Duodenal mucosa (tissue), 2 donors: ENCODE results near the gene ZIC3.
"Not testable (repeated sequence)": the region's sequence is repeated elsewhere in the genome, so short reads cannot be mapped to it uniquely, and the experiment has no call there.

Experiments used
- H3K27ac ChIP-seq: one replicate; pipeline ENCODE4 v1.7.0; 2013; ENCODE audit warnings: low read depth, low read length
- H3K27me3 ChIP-seq, 2 donors: one replicate each; pipeline ENCODE4 v1.7.0; 2013; ENCODE audit warnings: low read length in 2 of 2, control low read depth in 1 of 2; ENCODE audit not compliant: insufficient read depth in 2 of 2, control insufficient read depth in 1 of 2
- H3K36me3 ChIP-seq, 2 donors: one replicate each; pipeline ENCODE4 v1.7.0; 2013; ENCODE audit warnings: low read length in 2 of 2, control low read depth in 1 of 2; ENCODE audit not compliant: insufficient read depth in 2 of 2, control insufficient read depth in 1 of 2
- H3K4me1 ChIP-seq, 2 donors: one replicate each; pipeline ENCODE4 v1.7.0; 2013; ENCODE audit warnings: low read length in 2 of 2, control low read depth in 1 of 2; ENCODE audit not compliant: insufficient read depth in 2 of 2, control insufficient read depth in 1 of 2
- H3K4me3 ChIP-seq, 2 donors: one replicate each; pipeline ENCODE4 v1.7.0; 2013; ENCODE audit warnings: low read length in 2 of 2, low read depth in 1 of 2
- H3K9ac ChIP-seq, 2 donors: one replicate each; pipeline ENCODE4 v1.7.0; 2013; ENCODE audit warnings: low read length in 2 of 2, low read depth in 1 of 2
- H3K9me3 ChIP-seq, 2 donors: one replicate each; pipeline ENCODE4 v1.7.0; 2013; ENCODE audit warnings: low read length in 2 of 2, control low read depth in 1 of 2; ENCODE audit not compliant: control insufficient read depth in 1 of 2

ZIC3 gene

DNA sequence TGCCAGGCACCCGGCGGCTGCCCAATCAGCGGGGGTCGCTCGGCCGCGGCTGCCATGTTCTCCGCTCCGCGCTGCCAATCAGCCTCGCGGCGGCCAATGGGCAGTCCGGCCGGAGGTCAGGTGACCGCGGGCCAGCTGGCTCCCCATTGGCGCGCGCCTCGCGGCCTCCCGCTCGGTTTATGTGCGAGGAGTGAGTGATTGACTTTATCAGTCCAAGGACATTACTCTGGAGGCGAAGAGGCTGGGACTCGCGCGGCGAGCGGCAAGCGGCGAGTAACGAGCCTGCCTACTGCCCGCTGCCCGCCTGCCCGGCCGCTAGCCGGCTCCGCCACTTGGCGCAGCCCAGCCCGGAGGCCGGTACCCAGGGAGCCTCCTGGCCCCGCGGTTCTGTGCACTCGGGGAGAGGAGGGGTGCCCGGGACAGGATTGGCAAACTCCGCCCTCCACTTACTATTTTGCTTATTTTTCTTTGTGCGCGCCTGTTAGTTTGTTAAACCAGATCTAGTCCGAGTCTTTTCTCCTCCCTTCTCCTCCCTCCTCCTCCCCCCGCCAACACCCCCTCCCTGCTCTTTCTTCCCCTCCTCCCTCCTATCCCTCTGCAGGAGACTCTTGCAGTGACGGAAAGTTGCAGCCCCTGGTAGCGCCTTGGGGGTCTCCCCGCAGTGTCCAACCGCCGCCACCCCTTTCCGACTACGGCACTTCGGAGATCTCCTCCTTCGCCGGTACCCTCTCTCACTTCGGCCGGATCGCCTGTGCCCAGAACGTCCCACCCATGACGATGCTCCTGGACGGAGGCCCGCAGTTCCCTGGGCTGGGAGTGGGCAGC, at the start of gene ZIC3:
TSS of gene ZIC3 (plus strand) at position 207 of the 825 bp plus-strand sequence. CDS start at position 772, 565 bp downstream.
- H3K4me1 ChIP-seq, result no peaks in the 10 kb centered on the region
- no peaks in the 10 kb centered on the region for H3K36me3 ChIP-seq
- H3K27ac ChIP-seq, result no peak within 1 kb of the TSS
- peak within 1 kb of the TSS; percentile 50 to 56 for H3K4me3 ChIP-seq
- no peak within 1 kb of the TSS for H3K9ac ChIP-seq
- H3K27me3 ChIP-seq, result peaks cover 8 to 53% of the 10 kb centered on the region in 2 donors
- H3K9me3 ChIP-seq, result no peaks in the 10 kb centered on the region

- Histone ChIP-seq H3K27me3 (no peaks in the 10 kb centered on the region), H3K9ac (no peak overlapping the region), H3K4me3 (no peak overlapping the region), H3K9me3 (no peaks in the 10 kb centered on the region), H3K36me3 (no peaks in the 10 kb centered on the region), H3K27ac (no peak overlapping the region), H3K4me1 (no peaks in the 10 kb centered on the region)
Observed at GRCh38 chrX:137519459-137519858, 46.5 kb upstream of the ZIC3 start.

- H3K27ac ChIP-seq, result no peak overlapping the region
- H3K4me1 ChIP-seq, result no peaks in the 10 kb centered on the region
- no peak overlapping the region for H3K9ac ChIP-seq
- no peak overlapping the region for H3K4me3 ChIP-seq
- no peaks in the 10 kb centered on the region for H3K36me3 ChIP-seq
- H3K9me3 ChIP-seq, result no peaks in the 10 kb centered on the region
- H3K27me3 ChIP-seq, result peaks cover 16 to 26% of the 10 kb centered on the region in 2 donors
Observed at GRCh38 chrX:137545711-137546651, 19.9 kb upstream of the ZIC3 start.

DNA sequence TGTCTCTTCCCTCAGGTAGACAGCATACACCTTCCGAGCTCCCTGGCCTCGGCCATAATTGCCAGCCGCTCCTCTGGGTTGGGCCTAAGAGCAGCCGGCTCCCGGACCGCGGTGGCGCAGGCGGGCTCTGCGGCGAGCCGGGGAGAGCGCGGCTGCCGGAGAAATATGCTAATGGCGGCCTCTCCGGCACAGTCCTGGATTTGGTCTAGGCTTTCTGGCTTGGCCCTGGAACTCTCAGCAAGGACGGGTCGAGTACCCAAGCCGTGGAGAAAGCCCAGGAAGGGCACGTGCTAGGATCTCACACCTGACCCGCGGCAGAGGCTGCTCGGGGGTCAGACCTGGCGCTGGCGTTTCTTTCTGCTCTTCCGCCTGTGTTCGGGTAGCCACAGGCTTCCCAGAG, 18.6 kb upstream of the ZIC3 start:
- H3K27me3 ChIP-seq, result peaks cover 16 to 26% of the 10 kb centered on the region in 2 donors
- H3K9ac ChIP-seq, result no peak overlapping the region
- no peaks in the 10 kb centered on the region for H3K4me1 ChIP-seq
- no peak overlapping the region for H3K4me3 ChIP-seq
- no peak overlapping the region for H3K27ac ChIP-seq
- H3K36me3 ChIP-seq, result no peaks in the 10 kb centered on the region
- H3K9me3 ChIP-seq, result no peaks in the 10 kb centered on the region

DNA sequence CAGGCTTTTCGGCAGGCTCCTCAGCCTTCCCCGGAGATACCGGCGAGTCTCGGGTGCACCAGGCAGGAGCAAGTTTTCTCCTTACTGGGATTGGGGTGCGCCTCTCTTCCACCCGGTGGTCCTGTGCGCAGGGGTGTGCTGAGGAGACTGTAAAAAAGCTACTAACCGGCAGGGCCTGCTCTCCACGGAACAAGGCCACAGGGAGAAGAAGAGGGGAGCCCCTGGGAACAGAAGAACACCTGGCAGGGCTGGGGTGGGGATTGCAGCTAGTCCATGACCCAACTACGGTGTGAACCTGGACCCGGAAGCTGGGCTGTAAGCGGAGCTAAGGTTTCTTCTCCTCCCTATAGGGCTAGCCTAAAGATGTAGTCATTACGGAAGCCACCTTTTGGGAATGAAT, 17.7 kb upstream of the ZIC3 start:
- H3K36me3 ChIP-seq, result no peaks in the 10 kb centered on the region
- H3K9ac ChIP-seq, result no peak overlapping the region
- no peak overlapping the region for H3K27ac ChIP-seq
- H3K27me3 ChIP-seq, result peaks cover 16 to 26% of the 10 kb centered on the region in 2 donors
- H3K4me1 ChIP-seq, result no peaks in the 10 kb centered on the region
- no peaks in the 10 kb centered on the region for H3K9me3 ChIP-seq
- H3K4me3 ChIP-seq, result no peak overlapping the region

DNA sequence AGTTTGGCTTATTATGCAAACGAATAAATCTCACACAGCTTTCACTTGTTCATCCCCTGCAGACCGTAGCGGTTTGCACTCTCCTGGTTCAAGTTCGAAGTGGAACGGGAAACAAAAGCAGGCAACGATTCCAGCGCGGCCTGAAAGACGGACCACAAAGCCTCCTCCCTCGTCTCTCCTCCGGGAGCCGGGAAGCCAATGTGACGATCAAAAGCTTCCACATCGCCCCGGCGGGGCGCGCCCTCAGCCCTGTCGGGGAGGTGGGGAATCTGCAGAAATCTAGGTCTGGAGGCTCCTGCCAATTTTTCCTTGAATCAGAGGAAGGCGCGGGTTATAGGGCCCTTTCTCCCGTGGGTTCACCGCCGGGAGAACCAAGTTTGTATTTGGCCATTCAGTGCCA, 16.9 kb upstream of the ZIC3 start:
- Histone ChIP-seq H3K9ac (no peak overlapping the region), H3K4me3 (no peak overlapping the region), H3K9me3 (no peaks in the 10 kb centered on the region), H3K27ac (no peak overlapping the region), H3K4me1 (no peaks in the 10 kb centered on the region), H3K36me3 (no peaks in the 10 kb centered on the region), H3K27me3 (peaks cover 16 to 26% of the 10 kb centered on the region in 2 donors)

- H3K27ac ChIP-seq, result no peak overlapping the region
- H3K9me3 ChIP-seq, result no peaks in the 10 kb centered on the region
- no peaks in the 10 kb centered on the region for H3K36me3 ChIP-seq
- H3K4me1 ChIP-seq, result no peaks in the 10 kb centered on the region
- H3K4me3 ChIP-seq, result no peak overlapping the region
- peaks cover 16 to 26% of the 10 kb centered on the region in 2 donors for H3K27me3 ChIP-seq
- no peak overlapping the region for H3K9ac ChIP-seq
Observed at GRCh38 chrX:137549851-137550664, 15.9 kb upstream of the ZIC3 start.

DNA sequence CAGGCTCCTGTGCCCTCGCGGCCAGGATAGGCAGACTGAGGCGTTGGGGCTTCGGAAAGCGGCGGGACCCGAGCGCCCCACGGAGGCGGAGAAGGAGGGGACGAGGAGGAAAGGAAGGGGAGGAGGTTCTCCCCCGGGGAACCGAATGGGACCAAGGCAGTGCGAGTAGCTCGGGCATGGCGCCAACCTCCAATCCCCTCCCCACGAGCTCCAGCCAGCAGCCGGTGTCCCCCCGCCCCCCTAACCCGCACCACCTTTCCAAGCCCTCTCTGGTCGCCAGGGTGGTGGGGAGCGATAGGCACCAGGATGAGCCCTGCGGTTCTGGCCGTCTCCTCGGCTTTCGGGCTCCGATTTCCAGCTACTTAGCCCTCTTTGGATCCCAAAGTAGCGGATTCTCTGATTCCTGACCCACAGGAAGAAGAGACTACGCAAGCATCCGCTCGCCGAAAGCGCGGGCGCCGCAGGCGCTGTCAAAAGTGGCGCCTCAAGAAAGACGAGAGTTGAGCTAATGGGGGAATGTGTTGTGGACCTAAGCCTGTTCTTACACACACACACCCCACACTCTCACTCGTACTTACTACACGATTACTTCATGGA, 15.2 kb upstream of the ZIC3 start:
- Histone ChIP-seq H3K36me3 (no peaks in the 10 kb centered on the region), H3K9me3 (no peaks in the 10 kb centered on the region), H3K4me3 (no peak overlapping the region), H3K4me1 (no peaks in the 10 kb centered on the region), H3K27ac (no peak overlapping the region), H3K27me3 (peaks cover 16 to 26% of the 10 kb centered on the region in 2 donors), H3K9ac (no peak overlapping the region)

- H3K27me3 ChIP-seq, result peaks cover 11 to 20% of the 10 kb centered on the region in 2 donors
- H3K9ac ChIP-seq, H3K36me3 ChIP-seq, H3K4me1 ChIP-seq, H3K27ac ChIP-seq, H3K9me3 ChIP-seq, H3K4me3 ChIP-seq: not testable (repeated sequence)
Observed at GRCh38 chrX:137552098-137552497, 13.8 kb upstream of the ZIC3 start.
